ENCODE results near the gene CDK16.

DNA sequence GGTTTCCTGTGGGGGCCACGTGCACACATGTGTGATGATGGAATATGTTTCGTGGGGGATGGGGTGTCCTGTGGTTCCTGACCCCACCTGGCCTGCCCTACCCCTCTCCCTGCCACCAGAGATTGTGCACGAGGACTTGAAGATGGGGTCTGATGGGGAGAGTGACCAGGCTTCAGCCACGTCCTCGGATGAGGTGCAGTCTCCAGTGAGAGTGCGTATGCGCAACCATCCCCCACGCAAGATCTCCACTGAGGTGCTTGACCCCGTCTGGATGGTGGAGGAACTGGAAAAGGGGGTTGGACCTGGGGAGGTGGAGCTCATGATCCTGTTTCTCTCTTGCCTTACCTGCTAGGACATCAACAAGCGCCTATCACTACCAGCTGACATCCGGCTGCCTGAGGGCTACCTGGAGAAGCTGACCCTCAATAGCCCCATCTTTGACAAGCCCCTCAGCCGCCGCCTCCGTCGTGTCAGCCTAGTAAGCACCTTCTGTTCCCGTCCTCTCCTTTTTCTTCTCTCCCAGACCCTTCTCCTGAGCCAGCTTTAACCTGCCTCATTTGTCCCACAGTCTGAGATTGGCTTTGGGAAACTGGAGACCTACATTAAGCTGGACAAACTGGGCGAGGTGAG lies 5.9 kb downstream of the CDK16 start:
- TF ChIP-seq EZH2 (IDR thresholded peaks at IDR 0.05; ENCODE audit: borderline replicate concordance, low read depth, low read length, poor library complexity, severe bottlenecking) (no peak), CTCF (conservative IDR thresholded peaks at IDR 0.05; ENCODE audit: low read depth, low read length) (no peak)
